Loucy (cell line): Measurements from ENCODE around the gene ZBTB32.

Experiments
- H2AFZ ChIP-seq: fragments of 200-600 bp; sonication (generic); 2 replicates; pipeline ENCODE4 v1.6.0; 2016; ENCODE audit warnings: antibody characterized with exemption, mild to moderate bottlenecking, low read length, moderate library complexity
- H3F3A ChIP-seq: fragments of 200-600 bp; 2 replicates; pipeline ENCODE4 v1.6.0; 2016; ENCODE audit warnings: antibody characterized with exemption, low read depth, mild to moderate bottlenecking
- H3K27me3 ChIP-seq: fragments of 200-600 bp; sonication (generic); 2 replicates; pipeline ENCODE4 v1.6.1; 2014; ENCODE audit warnings: low read length, mild to moderate bottlenecking; ENCODE audit not compliant: insufficient read depth, poor library complexity, severe bottlenecking
- H3K36me3 ChIP-seq: fragments of 200-600 bp; sonication (generic); 2 replicates; pipeline ENCODE4 v1.6.1; 2016; ENCODE audit warnings: low read length; ENCODE audit not compliant: insufficient read depth
- H3K4me1 ChIP-seq: fragments of 200-600 bp; sonication (generic); 2 replicates; pipeline ENCODE4 v1.5.1; 2014; ENCODE audit warnings: low read length, mild to moderate bottlenecking; ENCODE audit not compliant: insufficient read depth, poor library complexity, severe bottlenecking
- H3K4me2 ChIP-seq: fragments of 200-600 bp; sonication (generic); 2 replicates; pipeline ENCODE4 v1.6.0; 2014; ENCODE audit warnings: antibody characterized with exemption, low read length, low read depth, mild to moderate bottlenecking; ENCODE audit not compliant: poor library complexity, severe bottlenecking
- H3K4me3 ChIP-seq: fragments of 200-600 bp; sonication (generic); 2 replicates; pipeline ENCODE4 v1.5.1; 2014; ENCODE audit warnings: low read length, mild to moderate bottlenecking, mixed read lengths; ENCODE audit not compliant: poor library complexity, severe bottlenecking
- H3K79me2 ChIP-seq: fragments of 200-600 bp; sonication (generic); 2 replicates; pipeline ENCODE4 v1.6.1; 2014; ENCODE audit warnings: low read length; ENCODE audit not compliant: insufficient read depth
- H3K9ac ChIP-seq: fragments of 200-600 bp; sonication (generic); 2 replicates; pipeline ENCODE4 v1.6.0; 2014; ENCODE audit warnings: mild to moderate bottlenecking, low read depth, low read length, moderate library complexity; ENCODE audit not compliant: poor library complexity, severe bottlenecking
- H3K9me2 ChIP-seq: fragments of 200-600 bp; sonication (generic); replicated peaks from 2 replicates; pipeline ENCODE4 v1.6.1; 2016; ENCODE audit warnings: low read depth, low read length, mixed read lengths
- H3K9me3 ChIP-seq: fragments of 200-600 bp; sonication (generic); 2 replicates; pipeline ENCODE4 v1.6.1; 2014; ENCODE audit warnings: mild to moderate bottlenecking, antibody characterized with exemption, low read length, low read depth; ENCODE audit not compliant: insufficient read depth
- H4K20me1 ChIP-seq: fragments of 200-600 bp; sonication (generic); 2 replicates; pipeline ENCODE4 v1.6.0; 2014; ENCODE audit warnings: antibody characterized with exemption, low read length, mild to moderate bottlenecking; ENCODE audit not compliant: insufficient read depth, poor library complexity, severe bottlenecking
- CTCF ChIP-seq: fragments of 200-600 bp; sonication (generic); conservative IDR thresholded peaks from 2 replicates; pipeline ENCODE4 v1.5.1; 2014; ENCODE audit warnings: mild to moderate bottlenecking, antibody characterized with exemption, low read length
- EZH2phosphoT487 ChIP-seq: fragments of 200-600 bp; IDR thresholded peaks from 2 replicates; pipeline ENCODE4 v1.6.1; 2018; ENCODE audit warnings: antibody characterized with exemption, mild to moderate bottlenecking, moderate library complexity, borderline replicate concordance

Gene ZBTB32

GRCh38 chr19:35739275-35740107 is 35.1 kb downstream of the ZBTB32 start:
- Histone ChIP-seq H3K36me3 (peaks cover 23% of the 10 kb centered on the region; the same call in 1 of the 2 replicates), H3K27me3 (no peaks in the 10 kb centered on the region), H3K4me1 (peaks cover 7% of the 10 kb centered on the region), H3K4me2 (peak overlapping the region; percentile 74), H2AFZ (no peak overlapping the region), H3K4me3 (peak overlapping the region; percentile 79), H3K9me2 (no peaks in the 10 kb centered on the region), H3K79me2 (no peaks in the 10 kb centered on the region), H3F3A (no peaks in the 10 kb centered on the region), H3K9me3 (no peaks in the 10 kb centered on the region), H3K9ac (peak overlapping the region; percentile 55), H4K20me1 (no peaks in the 10 kb centered on the region)
- no peak for TF ChIP-seq EZH2phosphoT487
- no peak for TF ChIP-seq CTCF

- no peaks in the 10 kb centered on the region for H3K79me2 ChIP-seq
- H3K9ac ChIP-seq, result peak overlapping the region; percentile 55
- peak overlapping the region; percentile 79 for H3K4me3 ChIP-seq
- H2AFZ ChIP-seq, result peak overlapping the region; percentile 96
- peaks cover 7% of the 10 kb centered on the region for H3K4me1 ChIP-seq
- TF ChIP-seq CTCF (no peak), EZH2phosphoT487 (no peak)
- no peaks in the 10 kb centered on the region for H3K9me3 ChIP-seq
- no peaks in the 10 kb centered on the region for H3K27me3 ChIP-seq
- H3F3A ChIP-seq, result no peaks in the 10 kb centered on the region
- H3K36me3 ChIP-seq, result peaks cover 23% of the 10 kb centered on the region; the same call in 1 of the 2 replicates
- H3K4me2 ChIP-seq, result peak overlapping the region; percentile 74
- no peaks in the 10 kb centered on the region for H3K9me2 ChIP-seq
- no peaks in the 10 kb centered on the region for H4K20me1 ChIP-seq
Measured at GRCh38 chr19:35740108-35740422, 35.7 kb downstream of the ZBTB32 start.

GRCh38 chr19:35740423-35741202 is 36.3 kb downstream of the ZBTB32 start:
- H3K9me2 ChIP-seq, result no peaks in the 10 kb centered on the region
- TF ChIP-seq CTCF (peak; percentile 52), EZH2phosphoT487 (no peak)
- H3K9ac ChIP-seq, result peak overlapping the region; percentile 55
- H3K4me3 ChIP-seq, result peak overlapping the region; percentile 79
- no peaks in the 10 kb centered on the region for H4K20me1 ChIP-seq
- no peaks in the 10 kb centered on the region for H3F3A ChIP-seq
- peaks cover 7% of the 10 kb centered on the region for H3K4me1 ChIP-seq
- H3K9me3 ChIP-seq, result no peaks in the 10 kb centered on the region
- H3K36me3 ChIP-seq, result peaks cover 23% of the 10 kb centered on the region; the same call in 1 of the 2 replicates
- no peaks in the 10 kb centered on the region; the same call in 1 of the 2 replicates for H3K79me2 ChIP-seq
- no peaks in the 10 kb centered on the region for H3K27me3 ChIP-seq
- H2AFZ ChIP-seq, result peak overlapping the region; percentile 96
- H3K4me2 ChIP-seq, result peak overlapping the region; percentile 74
